Psoas muscle (tissue), 8 donors: Measurements from ENCODE around the gene PRSS48. TPM values are rescaled to one million over a fixed set of nuclear protein-coding genes. Genes with fewer than 3 reads are reported as not detected.

Experiments
- ATAC-seq, 4 donors: fragments of 200-7000 bp; cut with Tn5 transposase; one replicate each; pipeline ENCODE4 v1.9.1; 2020; ENCODE audit warnings: moderate library complexity in 3 of 4, mild to moderate bottlenecking in 2 of 4
- DNase-seq, 2 donors: peaks; one replicate each; pipeline ENCODE4 v3.0.0-alpha.2; 2020
- H3K27ac ChIP-seq: fragments of 200-600 bp; one replicate; pipeline ENCODE4 v1.8.0; 2022
- H3K27me3 ChIP-seq, 3 donors: fragments of 200-600 bp in 1 of 3; one replicate each; pipeline versions ENCODE4 v1.6.1 to v1.8.0; 2013 to 2022; ENCODE audit warnings: low read length in 2 of 3, mild to moderate bottlenecking in 2 of 3, moderate library complexity in 1 of 3; ENCODE audit not compliant: insufficient read depth in 3 of 3
- H3K36me3 ChIP-seq, 2 donors: fragments of 200-600 bp in 1 of 2; one replicate each; pipeline versions ENCODE4 v1.6.1 to v1.8.0; 2013 to 2022; ENCODE audit warnings: low read depth in 1 of 2, mild to moderate bottlenecking in 1 of 2, moderate library complexity in 1 of 2; ENCODE audit not compliant: insufficient read depth in 1 of 2
- H3K4me1 ChIP-seq: fragments of 200-600 bp; one replicate; pipeline ENCODE4 v1.8.0; 2022
- H3K4me3 ChIP-seq: fragments of 200-600 bp; one replicate; pipeline ENCODE4 v1.8.0; 2022; ENCODE audit warnings: mild to moderate bottlenecking
- H3K9me3 ChIP-seq: fragments of 200-600 bp; one replicate; pipeline ENCODE4 v1.8.0; 2022
- CTCF ChIP-seq: fragments of 200-600 bp; IDR thresholded peaks from one replicate; pipeline ENCODE4 v1.8.0; 2022; ENCODE audit warnings: antibody characterized with exemption
- WGBS, 3 donors: extraction: QIAGEN DNeasy Blood & Tissue Kit; methylation state at CpG; one replicate each; pipeline versions ENCODE4 v1.1.6 to v1.1.7; 2013; 5-methylcytosine and 5-hydroxymethylcytosine counted together
- intact Hi-C, 2 donors: fragments of 100-400 bp; cut with DNase I; formaldehyde crosslinking; loops; one replicate each; pipeline versions ENCODE4 v1.11.0 to v1.14.2; 2022
- polyA plus RNA-seq, 3 donors: library from polyadenylated mRNA; stranded (reverse); fragments of 200-250 nt; gene quantifications; one replicate each; pipeline ENCODE4 v1.2.3, GENCODE V29; 2013
- total RNA-seq, 4 donors: library from RNA; stranded (reverse); fragmentation: NEBNext Ultra II Directional in 2 of 4; extraction: Animal tissue kit (Norgen Biotek cat#: 25700) in 2 of 4; gene quantifications; one replicate each; pipeline versions ENCODE4 v1.2.1 to v1.2.4, GENCODE V29; 2021 to 2023
- donor health status: healthy with polysubstance abuse.
- donor health status: DM: no; HTN: no; CAD: no; lungs with moderate emphysema.
- donor health status: Bipolar disorder and iron deficiency.
- donor health status: healthy.
- donor health status: DM: yes; HTN: yes; CAD: no.
- donor health status: DM: no; HTN: no; CAD: no.
- donor health status: DM: no; HTN: no; CAD: no.
- donor health status: DM: yes; HTN: yes; CAD: no.

Gene PRSS48
- total and polyA plus RNA-seq, 7 donors = not detected

DNA sequence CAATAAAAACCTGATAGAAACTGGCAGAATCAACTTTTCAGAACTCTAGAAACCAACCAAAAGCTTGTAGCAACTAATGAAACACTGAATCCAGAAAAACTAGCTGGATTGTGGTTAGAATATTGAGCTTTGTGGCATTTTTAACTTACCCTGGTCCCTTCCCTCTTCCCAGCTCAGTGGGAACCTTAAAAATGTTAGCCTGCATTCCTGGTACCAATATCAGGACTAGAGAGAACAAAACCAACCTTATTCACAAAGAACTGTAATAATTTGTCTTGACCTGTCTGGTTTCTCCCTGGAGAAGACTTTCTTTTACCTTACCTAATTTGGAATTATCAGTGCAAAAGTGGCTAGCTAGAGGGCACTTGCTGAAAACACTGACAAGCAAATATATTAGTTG, 27.3 kb downstream of the PRSS48 start:
- intact Hi-C loops = no loop called here
- no peaks in the 10 kb centered on the region for H3K4me1 ChIP-seq
- no peak overlapping the region for H3K27ac ChIP-seq
- ATAC-seq (no peak), DNase-seq (no peak)
- H3K4me3 ChIP-seq = no peak overlapping the region
- no peak for TF ChIP-seq CTCF
- no peaks in the 10 kb centered on the region for H3K9me3 ChIP-seq
- H3K36me3 ChIP-seq = no peaks in the 10 kb centered on the region
- H3K27me3 ChIP-seq = no peaks in the 10 kb centered on the region

DNA sequence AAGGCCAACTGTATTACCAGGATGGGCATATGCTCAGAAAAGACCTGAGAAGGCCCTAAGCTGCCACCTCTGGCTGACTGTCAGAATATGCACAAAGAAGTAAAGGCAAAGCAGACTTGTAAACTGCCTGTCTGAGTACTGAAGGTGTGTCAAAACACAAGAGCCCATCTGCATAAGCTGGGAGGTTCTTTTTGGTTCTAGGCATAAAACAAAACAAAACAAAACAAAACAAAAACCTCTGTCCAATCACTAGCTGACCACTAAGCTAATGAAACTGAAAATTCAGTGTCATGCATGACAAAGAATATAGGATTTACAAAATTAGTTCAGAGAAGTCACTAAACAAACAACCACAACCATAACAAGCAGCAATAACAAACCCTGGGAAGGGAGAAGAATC, 27.8 kb downstream of the PRSS48 start:
- no peaks in the 10 kb centered on the region for H3K4me1 ChIP-seq
- no peak overlapping the region for H3K4me3 ChIP-seq
- no peak overlapping the region for H3K27ac ChIP-seq
- ATAC-seq (peak in 1 of 4 donors; percentile 54), DNase-seq (no peak)
- H3K27me3 ChIP-seq = no peaks in the 10 kb centered on the region
- TF ChIP-seq CTCF = no peak
- intact Hi-C loops = no loop called here
- H3K36me3 ChIP-seq = no peaks in the 10 kb centered on the region
- no peaks in the 10 kb centered on the region for H3K9me3 ChIP-seq

DNA sequence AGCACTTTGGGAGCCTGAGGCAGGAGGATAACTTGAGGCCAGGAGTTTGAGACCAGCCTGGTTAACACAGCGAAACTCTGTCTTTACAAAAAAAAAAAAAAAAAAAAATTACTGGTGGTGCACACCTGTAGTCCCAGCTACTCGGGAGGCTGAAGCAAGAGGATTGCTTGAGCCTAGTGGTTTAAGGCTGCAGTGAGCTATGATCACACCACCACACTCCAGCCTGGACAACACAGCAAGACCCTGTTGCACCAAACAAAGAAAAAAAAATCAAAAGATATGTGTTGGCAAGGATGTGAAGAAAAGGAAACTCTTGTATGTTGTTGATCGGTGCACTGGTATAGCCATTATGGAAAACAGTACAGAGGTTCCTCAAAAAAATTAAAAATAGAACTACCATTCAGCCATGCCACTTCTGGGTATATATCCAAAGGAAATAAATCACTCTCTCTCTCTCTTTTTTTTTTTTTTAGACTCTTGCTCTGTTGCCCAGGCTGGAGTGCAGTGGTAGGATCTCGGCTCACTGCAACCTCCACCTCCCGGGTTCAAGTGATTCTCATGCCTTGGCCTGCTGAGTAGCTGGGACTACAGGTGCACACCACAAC, 33.3 kb downstream of the PRSS48 start:
- DNase-seq = no peak
- Histone ChIP-seq H3K36me3 (no peaks in the 10 kb centered on the region), H3K9me3 (no peaks in the 10 kb centered on the region), H3K4me1 (peaks cover 13% of the 10 kb centered on the region), H3K27ac (no peak overlapping the region), H3K27me3 (no peaks in the 10 kb centered on the region), H3K4me3 (no peak overlapping the region)
- TF ChIP-seq CTCF = no peak
- ATAC-seq = peak in 2 of 4 donors; percentile 65 to 68
- 61 to 76% (median 64%) methylated on average over 5 of the region's 5 CpGs for WGBS, 3 donors
- intact Hi-C loops = no loop called here

DNA sequence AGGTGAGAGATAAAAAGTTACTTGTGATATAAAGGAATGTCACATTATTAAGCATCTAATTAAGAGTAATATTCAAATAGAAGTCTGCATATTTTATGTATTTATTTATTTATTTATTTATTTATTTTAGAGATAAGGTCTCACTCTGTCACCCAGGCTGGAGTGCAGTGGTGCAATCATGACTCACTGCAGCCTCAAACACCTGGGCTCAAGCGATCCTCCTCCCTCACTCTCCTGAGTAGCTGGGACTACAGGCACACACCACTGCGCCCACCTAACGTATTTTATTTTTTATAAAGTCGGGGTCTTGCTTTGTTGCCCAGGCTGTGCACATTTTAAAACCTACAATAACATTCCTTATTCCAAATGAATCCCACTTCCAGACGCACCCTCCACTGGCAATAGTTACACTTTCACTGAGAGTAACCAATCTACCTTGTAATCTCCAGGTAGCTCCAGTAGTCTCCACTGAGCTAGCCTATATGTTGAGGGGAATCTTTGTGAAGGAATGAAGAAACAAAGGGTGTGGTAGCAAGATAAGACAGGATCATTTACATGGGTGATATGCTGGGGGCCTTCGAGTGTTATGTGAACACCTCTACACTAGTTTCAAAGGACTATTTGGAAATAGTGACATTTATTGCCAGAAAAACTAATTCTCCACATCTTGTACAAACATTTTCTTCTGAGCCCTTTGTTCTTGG, 36.5 kb downstream of the PRSS48 start:
- Histone ChIP-seq H3K9me3 (no peaks in the 10 kb centered on the region), H3K27me3 (no peaks in the 10 kb centered on the region), H3K27ac (no peak overlapping the region), H3K36me3 (no peaks in the 10 kb centered on the region), H3K4me3 (no peak overlapping the region), H3K4me1 (peaks cover 32% of the 10 kb centered on the region)
- WGBS, 3 donors = 94 to 96% (median 95%) methylated on average over 6 of the region's 6 CpGs
- ATAC-seq (no peak), DNase-seq (no peak)
- TF ChIP-seq CTCF = no peak
- intact Hi-C loops = no loop called here

DNA sequence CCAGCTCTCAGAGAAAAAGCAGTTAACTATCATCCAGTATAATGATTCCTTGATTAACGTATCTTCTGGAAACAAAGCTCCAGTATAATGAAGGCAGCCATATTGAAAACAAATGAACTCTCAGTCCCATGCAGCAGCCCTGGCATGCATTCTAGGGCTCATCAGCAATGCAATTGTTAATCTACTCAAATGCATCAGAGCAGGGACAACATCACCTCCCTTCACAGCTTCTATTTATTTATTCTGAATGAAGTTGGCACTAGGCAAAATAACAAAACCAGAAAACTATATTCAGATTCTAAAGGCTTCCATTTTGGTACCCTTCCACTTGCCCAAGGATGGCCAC, 37.0 kb downstream of the PRSS48 start:
- no peak overlapping the region for H3K4me3 ChIP-seq
- no peaks in the 10 kb centered on the region for H3K9me3 ChIP-seq
- no peaks in the 10 kb centered on the region for H3K27me3 ChIP-seq
- intact Hi-C loops = no loop called here
- H3K27ac ChIP-seq = no peak overlapping the region
- H3K36me3 ChIP-seq = no peaks in the 10 kb centered on the region
- ATAC-seq (no peak), DNase-seq (no peak)
- TF ChIP-seq CTCF = no peak
- 79 to 88% (median 81%) methylated on average over 1 of the region's 1 CpG for WGBS, 3 donors
- H3K4me1 ChIP-seq = peaks cover 32% of the 10 kb centered on the region
